HepG2 (cell line): ENCODE results near the gene TMEM253.

Source experiments
- DR1 ChIP-seq: sonication (generic); formaldehyde crosslinking; IDR thresholded peaks from 2 replicates; pipeline ENCODE4 v1.8.0; 2021; ENCODE audit warnings: mild to moderate bottlenecking, missing genetic modification reagents, inconsistent platforms
- EP300 ChIP-seq, 3 experiments: sonication (generic) in 1 of 3; formaldehyde crosslinking in 1 of 3; IDR thresholded peaks; 2 replicates each; pipeline versions ENCODE4 v1.5.1 to v1.6.1; 2011 to 2020; ENCODE audit warnings: low read depth in 2 of 3, low read length in 2 of 3, borderline replicate concordance in 1 of 3, improper control_type of control experiment in 1 of 3, mild to moderate bottlenecking in 1 of 3, missing genetic modification reagents in 1 of 3, moderate library complexity in 1 of 3
- MEF2D ChIP-seq: sonication (generic); formaldehyde crosslinking; IDR thresholded peaks from 2 replicates; pipeline ENCODE4 v1.5.1; 2020; ENCODE audit warnings: mild to moderate bottlenecking, missing genetic modification reagents
- MXD4 ChIP-seq: IDR thresholded peaks from 2 replicates; pipeline ENCODE4 v1.6.1; 2016; ENCODE audit warnings: mild to moderate bottlenecking, missing biosample characterization, missing genetic modification reagents
- POLR2AphosphoS5 ChIP-seq: IDR thresholded peaks from 2 replicates; pipeline ENCODE4 v1.6.1; 2012; ENCODE audit warnings: low read depth, low read length
- SUZ12 ChIP-seq: fragments of 150-350 bp; IDR thresholded peaks from 2 replicates; pipeline ENCODE4 v1.6.1; 2014; ENCODE audit warnings: low read depth, low read length
- TCF7L2 ChIP-seq: IDR thresholded peaks from 2 replicates; pipeline ENCODE4 v1.6.1; 2011; ENCODE audit warnings: mild to moderate bottlenecking, low read depth, low read length, moderate library complexity
- ZNF225 ChIP-seq: sonication (generic); formaldehyde crosslinking; IDR thresholded peaks from 2 replicates; pipeline ENCODE4 v1.4.0; 2020; ENCODE audit warnings: mild to moderate bottlenecking, missing genetic modification reagents
- ZNF234 ChIP-seq: sonication (generic); formaldehyde crosslinking; conservative IDR thresholded peaks from 2 replicates; pipeline ENCODE4 v1.5.1; 2020; ENCODE audit warnings: mild to moderate bottlenecking, missing genetic modification reagents
- ZNF615 ChIP-seq: sonication (generic); formaldehyde crosslinking; IDR thresholded peaks from 2 replicates; pipeline ENCODE4 v1.5.0; 2020; ENCODE audit warnings: mild to moderate bottlenecking, missing genetic modification reagents, borderline replicate concordance
- ZNF670 ChIP-seq: sonication (generic); formaldehyde crosslinking; IDR thresholded peaks from 2 replicates; pipeline ENCODE4 v1.8.0; 2022; ENCODE audit warnings: mild to moderate bottlenecking, missing genetic modification reagents, borderline replicate concordance
- TF ChIP-seq, protein P1 (sequence below): sonication (generic); formaldehyde crosslinking; IDR thresholded peaks from 2 replicates; pipeline ENCODE4 v1.5.0; 2020; ENCODE audit warnings: mild to moderate bottlenecking, missing genetic modification reagents, moderate library complexity
- TF ChIP-seq, protein P2 (sequence below): IDR thresholded peaks from 2 replicates; pipeline ENCODE4 v1.6.1; 2016
- TF ChIP-seq, protein P3 (sequence below): sonication (generic); formaldehyde crosslinking; IDR thresholded peaks from 2 replicates; pipeline ENCODE4 v1.5.1; 2020; ENCODE audit warnings: mild to moderate bottlenecking, missing genetic modification reagents, moderate library complexity

DNA sequence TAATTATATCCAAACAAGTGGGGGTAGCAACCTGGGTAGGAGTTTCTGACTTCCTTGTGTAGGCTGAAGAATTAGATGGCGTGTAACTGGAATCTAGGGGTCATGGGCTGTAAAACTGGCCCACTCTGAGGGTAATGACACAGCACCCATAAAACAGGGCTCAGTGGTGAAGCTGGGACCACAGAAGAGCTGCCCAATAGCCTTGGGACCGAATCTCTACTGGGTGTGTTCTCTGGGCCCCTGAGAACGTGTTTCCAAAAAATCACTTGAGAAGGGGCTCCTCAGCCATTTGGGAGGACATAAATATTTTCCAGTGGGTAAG lies 39.6 kb upstream of the TMEM253 start:
- TF ChIP-seq ZNF615 (no peak), ZNF225 (CRISPR knock-in tag) (no peak), EP300 (IDR thresholded peaks at IDR 0.05; ENCODE audit: low read depth in 2 of 2, low read length in 2 of 2) (no peak), EP300 (CRISPR knock-in tag; IDR thresholded peaks at IDR 0.05; ENCODE audit: borderline replicate concordance) (no peak), TCF7L2 (no peak), MEF2D (CRISPR knock-in tag) (no peak; the same call in 1 of the 2 replicates), MXD4 (CRISPR knock-in tag) (no peak), POLR2AphosphoS5 (no peak), ZNF670 (CRISPR knock-in tag) (no peak), ZNF234 (CRISPR knock-in tag) (no peak), SUZ12 (no peak), DR1 (no peak)
- TF ChIP-seq, protein P1, sequence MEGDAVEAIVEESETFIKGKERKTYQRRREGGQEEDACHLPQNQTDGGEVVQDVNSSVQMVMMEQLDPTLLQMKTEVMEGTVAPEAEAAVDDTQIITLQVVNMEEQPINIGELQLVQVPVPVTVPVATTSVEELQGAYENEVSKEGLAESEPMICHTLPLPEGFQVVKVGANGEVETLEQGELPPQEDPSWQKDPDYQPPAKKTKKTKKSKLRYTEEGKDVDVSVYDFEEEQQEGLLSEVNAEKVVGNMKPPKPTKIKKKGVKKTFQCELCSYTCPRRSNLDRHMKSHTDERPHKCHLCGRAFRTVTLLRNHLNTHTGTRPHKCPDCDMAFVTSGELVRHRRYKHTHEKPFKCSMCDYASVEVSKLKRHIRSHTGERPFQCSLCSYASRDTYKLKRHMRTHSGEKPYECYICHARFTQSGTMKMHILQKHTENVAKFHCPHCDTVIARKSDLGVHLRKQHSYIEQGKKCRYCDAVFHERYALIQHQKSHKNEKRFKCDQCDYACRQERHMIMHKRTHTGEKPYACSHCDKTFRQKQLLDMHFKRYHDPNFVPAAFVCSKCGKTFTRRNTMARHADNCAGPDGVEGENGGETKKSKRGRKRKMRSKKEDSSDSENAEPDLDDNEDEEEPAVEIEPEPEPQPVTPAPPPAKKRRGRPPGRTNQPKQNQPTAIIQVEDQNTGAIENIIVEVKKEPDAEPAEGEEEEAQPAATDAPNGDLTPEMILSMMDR, result no peak
- TF ChIP-seq, protein P2, sequence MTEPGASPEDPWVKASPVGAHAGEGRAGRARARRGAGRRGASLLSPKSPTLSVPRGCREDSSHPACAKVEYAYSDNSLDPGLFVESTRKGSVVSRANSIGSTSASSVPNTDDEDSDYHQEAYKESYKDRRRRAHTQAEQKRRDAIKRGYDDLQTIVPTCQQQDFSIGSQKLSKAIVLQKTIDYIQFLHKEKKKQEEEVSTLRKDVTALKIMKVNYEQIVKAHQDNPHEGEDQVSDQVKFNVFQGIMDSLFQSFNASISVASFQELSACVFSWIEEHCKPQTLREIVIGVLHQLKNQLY (CRISPR knock-in tag), result no peak
- TF ChIP-seq, protein P3, sequence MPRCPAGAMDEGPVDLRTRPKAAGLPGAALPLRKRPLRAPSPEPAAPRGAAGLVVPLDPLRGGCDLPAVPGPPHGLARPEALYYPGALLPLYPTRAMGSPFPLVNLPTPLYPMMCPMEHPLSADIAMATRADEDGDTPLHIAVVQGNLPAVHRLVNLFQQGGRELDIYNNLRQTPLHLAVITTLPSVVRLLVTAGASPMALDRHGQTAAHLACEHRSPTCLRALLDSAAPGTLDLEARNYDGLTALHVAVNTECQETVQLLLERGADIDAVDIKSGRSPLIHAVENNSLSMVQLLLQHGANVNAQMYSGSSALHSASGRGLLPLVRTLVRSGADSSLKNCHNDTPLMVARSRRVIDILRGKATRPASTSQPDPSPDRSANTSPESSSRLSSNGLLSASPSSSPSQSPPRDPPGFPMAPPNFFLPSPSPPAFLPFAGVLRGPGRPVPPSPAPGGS (CRISPR knock-in tag), result no peak
